Testis (tissue), 2 donors: ENCODE data around the gene ASXL2.
"Not testable (repeated sequence)": the region's sequence is repeated elsewhere in the genome, so short reads cannot be mapped to it uniquely, and the experiment has no call there.

Experiments
- POLR2A ChIP-seq: fragments of 450-650 bp; IDR thresholded peaks from one replicate; pipeline ENCODE4 v1.6.1; 2017; ENCODE audit warnings: antibody characterized with exemption, mild to moderate bottlenecking, moderate library complexity
- TF ChIP-seq, protein P1 (sequence below), 3 experiments: fragments of 450-650 bp in 2 of 3; fragments of 200-600 bp in 1 of 3; sonication (generic) in 1 of 3; IDR thresholded peaks; one replicate each; pipeline ENCODE4 v1.5.1; 2016 to 2019; ENCODE audit warnings: antibody characterized with exemption in 3 of 3, mild to moderate bottlenecking in 2 of 3, moderate library complexity in 1 of 3

DNA sequence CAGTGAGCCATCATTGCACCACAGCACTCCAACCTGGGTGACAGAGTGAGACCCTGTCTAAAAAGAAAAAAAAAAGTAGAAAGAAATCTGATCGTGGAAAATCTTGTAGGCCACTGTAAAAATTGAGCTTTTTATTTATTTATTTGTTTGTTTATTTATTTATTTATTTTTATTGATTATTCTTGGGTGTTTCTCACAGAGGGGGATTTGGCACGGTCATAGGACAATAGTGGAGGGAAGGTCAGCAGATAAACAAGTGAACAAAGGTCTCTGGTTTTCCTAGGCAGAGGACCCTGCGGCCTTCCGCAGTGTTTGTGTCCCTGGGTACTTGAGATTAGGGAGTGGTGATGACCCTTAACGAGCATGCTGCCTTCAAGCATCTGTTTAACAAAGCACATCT, 31.3 kb upstream of the ASXL2 start:
- not testable (repeated sequence) for TF ChIP-seq POLR2A
- TF ChIP-seq, protein P1, sequence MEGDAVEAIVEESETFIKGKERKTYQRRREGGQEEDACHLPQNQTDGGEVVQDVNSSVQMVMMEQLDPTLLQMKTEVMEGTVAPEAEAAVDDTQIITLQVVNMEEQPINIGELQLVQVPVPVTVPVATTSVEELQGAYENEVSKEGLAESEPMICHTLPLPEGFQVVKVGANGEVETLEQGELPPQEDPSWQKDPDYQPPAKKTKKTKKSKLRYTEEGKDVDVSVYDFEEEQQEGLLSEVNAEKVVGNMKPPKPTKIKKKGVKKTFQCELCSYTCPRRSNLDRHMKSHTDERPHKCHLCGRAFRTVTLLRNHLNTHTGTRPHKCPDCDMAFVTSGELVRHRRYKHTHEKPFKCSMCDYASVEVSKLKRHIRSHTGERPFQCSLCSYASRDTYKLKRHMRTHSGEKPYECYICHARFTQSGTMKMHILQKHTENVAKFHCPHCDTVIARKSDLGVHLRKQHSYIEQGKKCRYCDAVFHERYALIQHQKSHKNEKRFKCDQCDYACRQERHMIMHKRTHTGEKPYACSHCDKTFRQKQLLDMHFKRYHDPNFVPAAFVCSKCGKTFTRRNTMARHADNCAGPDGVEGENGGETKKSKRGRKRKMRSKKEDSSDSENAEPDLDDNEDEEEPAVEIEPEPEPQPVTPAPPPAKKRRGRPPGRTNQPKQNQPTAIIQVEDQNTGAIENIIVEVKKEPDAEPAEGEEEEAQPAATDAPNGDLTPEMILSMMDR (IDR thresholded peaks at IDR 0.05) = not testable (repeated sequence)
